ENCODE data around the gene PTPN3.

Gene PTPN3

GRCh38 chr9:109455861-109456260 is 42.2 kb downstream of the PTPN3 start:
- in situ Hi-C loops (cut with HindIII; ENCODE audit: low sequenced_read_pairs), result no loop called here

DNA sequence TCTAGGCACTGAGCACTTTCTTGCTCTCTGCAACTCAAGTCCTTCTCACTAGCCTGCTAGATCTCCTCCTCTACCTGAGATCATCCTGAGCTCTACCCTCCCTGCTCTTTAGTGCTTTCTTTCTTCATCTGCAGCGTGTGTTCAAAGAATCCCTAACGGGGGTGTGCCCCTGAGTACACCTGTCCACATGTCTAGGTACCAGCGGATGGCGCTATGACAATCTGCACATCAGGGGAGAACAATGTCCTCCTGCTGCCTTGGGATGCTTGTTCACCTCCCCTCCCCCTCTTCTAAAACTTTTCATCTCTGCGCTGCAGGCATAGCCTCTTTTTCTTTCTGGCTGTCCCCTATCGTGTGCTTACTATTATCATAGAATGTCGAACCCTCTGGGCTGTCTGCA is 42.7 kb downstream of the PTPN3 start:
- in situ Hi-C loops (cut with HindIII; ENCODE audit: low sequenced_read_pairs), result no loop called here

DNA sequence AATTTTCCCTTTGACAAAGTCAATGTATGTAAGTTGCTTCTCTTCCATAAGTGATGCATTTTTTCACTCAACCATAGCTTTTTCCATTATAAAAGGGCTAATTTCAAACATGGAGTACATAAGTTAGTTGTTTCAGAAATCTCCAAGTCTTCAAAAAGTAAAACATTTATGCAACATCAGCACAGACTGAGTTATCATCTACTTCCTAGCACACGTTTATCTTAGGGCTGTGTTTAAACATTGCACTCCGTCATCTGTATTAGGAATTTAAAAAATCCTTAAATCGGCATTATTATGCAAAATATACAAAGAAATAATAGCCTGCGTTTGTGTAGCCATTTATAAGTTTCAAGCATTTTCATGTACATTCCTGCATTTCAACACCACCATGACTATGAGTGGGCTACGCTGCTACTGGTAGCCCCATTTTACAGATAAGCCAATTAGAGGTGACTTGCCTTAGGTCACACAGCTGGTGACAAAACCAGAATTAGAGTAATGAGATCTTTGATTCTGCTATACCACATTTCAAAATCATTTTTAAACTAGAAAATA is 43.4 kb downstream of the PTPN3 start:
- in situ Hi-C loops (cut with HindIII; ENCODE audit: low sequenced_read_pairs), result no loop called here

GRCh38 chr9:109454041-109454440 is 44.1 kb downstream of the PTPN3 start:
- in situ Hi-C loops (cut with HindIII; ENCODE audit: low sequenced_read_pairs), result no loop called here

- in situ Hi-C loops (cut with HindIII; ENCODE audit: low sequenced_read_pairs), result no loop called here
Measured at GRCh38 chr9:109453210-109453842, 44.8 kb downstream of the PTPN3 start.

DNA sequence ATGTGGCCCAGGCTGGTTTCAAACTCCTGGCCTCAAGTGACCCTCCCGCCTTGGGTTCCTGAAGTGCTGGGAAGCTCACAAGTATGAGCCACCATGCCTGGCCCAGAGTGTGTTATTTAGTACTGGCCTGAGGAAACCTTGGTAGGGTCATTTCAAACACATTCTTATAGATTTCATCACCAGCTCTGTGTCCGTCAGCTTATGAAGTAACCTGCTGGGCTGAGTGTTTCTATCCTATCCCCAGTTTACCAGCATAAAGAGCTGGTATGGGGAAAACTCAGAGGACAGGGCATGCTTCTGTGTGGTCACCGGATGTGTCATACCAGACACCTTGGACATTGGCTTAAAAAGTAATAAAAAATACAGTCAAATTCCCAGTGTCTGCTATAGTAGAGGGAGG is 45.3 kb downstream of the PTPN3 start:
- in situ Hi-C loops (cut with HindIII; ENCODE audit: low sequenced_read_pairs), result no loop called here

- in situ Hi-C loops (cut with HindIII; ENCODE audit: low sequenced_read_pairs), result no loop called here
Measured at GRCh38 chr9:109451311-109452025, 46.6 kb downstream of the PTPN3 start.

GRCh38 chr9:109450346-109450745 is 47.8 kb downstream of the PTPN3 start:
- in situ Hi-C loops (cut with HindIII; ENCODE audit: low sequenced_read_pairs), result no loop called here

- in situ Hi-C loops (cut with HindIII; ENCODE audit: low sequenced_read_pairs), result no loop called here
Measured at GRCh38 chr9:109449036-109449798, 48.9 kb downstream of the PTPN3 start.

GRCh38 chr9:109448223-109448622 is 49.9 kb downstream of the PTPN3 start:
- in situ Hi-C loops (cut with HindIII; ENCODE audit: low sequenced_read_pairs), result no loop called here

- in situ Hi-C loops (cut with HindIII; ENCODE audit: low sequenced_read_pairs), result no loop called here
Measured at GRCh38 chr9:109447329-109448076, 50.6 kb downstream of the PTPN3 start.

DNA sequence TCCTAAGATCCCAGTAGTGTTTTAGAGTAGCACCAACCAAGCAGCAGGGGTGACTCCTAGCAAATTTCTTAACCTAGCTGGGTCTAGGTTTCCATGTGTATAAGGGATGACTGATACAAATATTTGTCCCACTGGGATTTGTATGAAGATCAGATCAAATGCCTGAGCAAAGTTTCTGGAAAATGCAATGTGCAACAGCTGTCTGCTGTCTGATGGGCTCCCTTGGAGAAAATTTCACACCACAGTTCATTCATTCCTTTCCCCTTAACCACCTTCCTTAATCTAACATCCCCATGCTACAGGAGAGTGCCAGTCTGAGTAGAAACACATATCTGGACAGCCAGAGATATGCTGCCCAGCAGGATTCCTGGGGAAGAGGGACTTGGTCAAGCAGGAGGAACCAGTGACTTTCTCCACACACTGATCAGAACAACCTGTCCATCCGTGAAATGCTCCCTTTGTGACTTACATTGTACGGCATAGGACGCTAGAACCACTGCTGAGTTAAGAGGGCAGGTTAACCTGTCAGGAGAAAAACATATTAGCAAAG is 53.3 kb downstream of the PTPN3 start:
- in situ Hi-C loops (cut with HindIII; ENCODE audit: low sequenced_read_pairs), result no loop called here

DNA sequence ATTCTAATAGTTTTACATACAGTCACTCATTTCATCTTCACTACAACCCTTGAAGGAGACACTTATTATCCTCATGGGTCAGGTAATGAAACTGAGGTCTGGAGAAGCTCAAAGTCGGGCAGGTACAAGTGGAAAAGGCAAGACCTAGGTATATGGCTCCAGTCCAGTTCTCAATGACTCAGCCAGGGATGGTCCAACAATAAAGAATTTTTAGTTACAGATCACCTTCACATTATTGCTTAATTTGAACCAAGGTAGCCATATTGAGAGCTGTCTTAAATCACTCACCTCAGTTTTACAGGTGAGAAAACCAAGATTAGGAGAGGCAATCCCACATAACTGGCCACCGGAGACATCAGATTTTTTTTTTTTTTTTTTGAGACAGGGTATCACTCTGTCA is 55.4 kb downstream of the PTPN3 start:
- in situ Hi-C loops (cut with HindIII; ENCODE audit: low sequenced_read_pairs), result no loop called here

- in situ Hi-C loops (cut with HindIII; ENCODE audit: low sequenced_read_pairs), result no loop called here
Measured at GRCh38 chr9:109441296-109441695, 56.8 kb downstream of the PTPN3 start.

- in situ Hi-C loops (cut with HindIII; ENCODE audit: low sequenced_read_pairs), result no loop called here
Measured at GRCh38 chr9:109440797-109441287, 57.3 kb downstream of the PTPN3 start.

- in situ Hi-C loops (cut with HindIII; ENCODE audit: low sequenced_read_pairs), result no loop called here
Measured at GRCh38 chr9:109440117-109440515, 58.0 kb downstream of the PTPN3 start.

GRCh38 chr9:109439378-109440116 is 58.6 kb downstream of the PTPN3 start:
- in situ Hi-C loops (cut with HindIII; ENCODE audit: low sequenced_read_pairs), result no loop called here

GRCh38 chr9:109437286-109437685 is 60.8 kb downstream of the PTPN3 start:
- in situ Hi-C loops (cut with HindIII; ENCODE audit: low sequenced_read_pairs), result no loop called here

- in situ Hi-C loops (cut with HindIII; ENCODE audit: low sequenced_read_pairs), result no loop called here
Measured at GRCh38 chr9:109436071-109436470, 62.0 kb downstream of the PTPN3 start.

- in situ Hi-C loops (cut with HindIII; ENCODE audit: low sequenced_read_pairs), result no loop called here
Measured at GRCh38 chr9:109433476-109433875, 64.6 kb downstream of the PTPN3 start.
